Left lung (tissue), 10 donors: Measurements from ENCODE around the gene MRPS16. TPM values are rescaled to one million over a fixed set of nuclear protein-coding genes. Genes with fewer than 3 reads are reported as not detected.

Experiments used
- ATAC-seq: fragments of 200-7000 bp; cut with Tn5 transposase; one replicate; pipeline ENCODE4 v1.9.1; 2020; ENCODE audit warnings: moderate library complexity
- DNase-seq, 4 donors: peaks; one replicate each; pipeline ENCODE4 v3.0.0-alpha.2; 2013 to 2020
- H3K27ac ChIP-seq, 2 donors: fragments of 200-600 bp; sonication (generic) in 1 of 2; one replicate each; pipeline versions ENCODE4 v1.5.0 to v1.8.0; 2020 to 2021
- H3K27me3 ChIP-seq, 2 donors: fragments of 200-600 bp; sonication (generic) in 1 of 2; one replicate each; pipeline versions ENCODE4 v1.5.0 to v1.8.0; 2020 to 2021
- H3K36me3 ChIP-seq, 2 donors: fragments of 200-600 bp; sonication (generic) in 1 of 2; one replicate each; pipeline versions ENCODE4 v1.5.0 to v1.8.0; 2020 to 2021
- H3K4me1 ChIP-seq, 2 donors: fragments of 200-600 bp; one replicate each; pipeline ENCODE4 v1.8.0; 2021
- H3K4me3 ChIP-seq, 2 donors: fragments of 200-600 bp; sonication (generic) in 1 of 2; one replicate each; pipeline versions ENCODE4 v1.5.0 to v1.8.0; 2020 to 2021; ENCODE audit warnings: mild to moderate bottlenecking in 1 of 2
- H3K9me3 ChIP-seq, 2 donors: fragments of 200-600 bp; sonication (generic) in 1 of 2; one replicate each; pipeline versions ENCODE4 v1.5.0 to v1.8.0; 2020 to 2021
- CTCF ChIP-seq, 2 donors: fragments of 200-600 bp; sonication (generic) in 1 of 2; IDR thresholded peaks; one replicate each; pipeline versions ENCODE4 v1.5.0 to v1.8.0; 2021; ENCODE audit warnings: antibody characterized with exemption in 2 of 2
- intact Hi-C, 2 donors: fragments of 100-400 bp; cut with DNase I; formaldehyde crosslinking; loops; one replicate each; pipeline versions ENCODE4 v1.11.2 to v1.14.2; 2022
- polyA plus RNA-seq, 6 donors: library from polyadenylated mRNA; unstranded; fragments of 120-200 nt; gene quantifications; one replicate each; pipeline ENCODE4 v1.2.1, GENCODE V29; 2013; ENCODE audit not compliant: insufficient read length in 6 of 6
- total RNA-seq, 2 donors: library from RNA; stranded (reverse); fragmentation: NEBNext Ultra II Directional; extraction: Animal tissue kit (Norgen Biotek cat#: 25700); gene quantifications; one replicate each; pipeline ENCODE4 v1.2.1, GENCODE V29; 2021
- donor health status: DM: no; HTN: yes; CAD: no.
- donor health status: DM: no; HTN: no; CAD: no.

Gene MRPS16
- total and polyA plus RNA-seq, 8 donors = 57.2 to 83.6 (median 66.4) TPM

DNA sequence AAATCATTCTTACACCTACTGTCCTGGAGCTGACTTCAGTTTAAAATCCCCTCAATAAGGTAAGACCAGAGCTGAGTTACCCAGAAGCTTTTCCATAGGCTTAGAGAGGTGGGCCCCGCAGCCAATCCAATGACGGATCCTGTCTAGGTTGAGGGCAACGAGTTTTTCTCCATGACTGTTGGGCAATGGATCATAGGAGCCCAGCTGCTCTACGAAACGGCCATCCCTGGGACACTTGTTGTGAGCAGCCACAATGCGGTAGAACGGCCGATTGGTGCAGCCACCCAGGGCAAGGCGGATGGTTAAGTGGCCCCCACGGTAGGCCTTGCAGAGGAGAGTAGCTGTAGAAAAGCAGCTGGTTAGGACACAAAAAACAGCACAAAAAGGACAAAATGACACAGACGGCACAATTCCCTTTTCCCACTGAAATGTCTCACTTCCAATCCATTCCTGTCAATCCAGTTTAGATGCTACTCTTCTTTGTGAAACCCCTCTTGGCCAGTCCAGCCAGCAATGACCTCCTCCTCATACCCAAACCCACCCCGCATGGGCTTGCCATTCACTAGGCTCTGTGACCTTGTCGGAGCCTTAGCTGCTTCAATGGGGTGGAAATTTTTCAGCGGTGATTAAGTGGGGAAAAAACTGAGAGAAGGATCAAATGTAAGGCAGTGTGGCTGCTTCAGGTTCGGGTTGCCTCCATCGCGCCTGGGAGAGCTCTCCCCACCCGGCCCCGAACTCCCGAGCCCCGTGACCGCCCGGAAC, 580 bp downstream of the MRPS16 start:
- no peaks in the 10 kb centered on the region for H3K9me3 ChIP-seq
- H3K4me1 ChIP-seq = peaks cover 19 to 34% of the 10 kb centered on the region in 2 donors
- H3K27me3 ChIP-seq = no peaks in the 10 kb centered on the region
- TF ChIP-seq CTCF (IDR thresholded peaks at IDR 0.05) = no peak
- intact Hi-C loops = no loop called here
- peak; percentile 76 for ATAC-seq
- no peak for DNase-seq
- H3K4me3 ChIP-seq = peak overlapping the region; percentile 60 to 91
- peaks cover 0 to 24% of the 10 kb centered on the region in 2 donors for H3K36me3 ChIP-seq
- H3K27ac ChIP-seq = peak overlapping the region; percentile 75 to 92

- H3K27ac ChIP-seq = peak overlapping the region in 1 of 2 donors; percentile 84
- no peak for ATAC-seq
- H3K27me3 ChIP-seq = no peaks in the 10 kb centered on the region
- H3K36me3 ChIP-seq = peaks cover 0 to 41% of the 10 kb centered on the region in 2 donors
- no peak for DNase-seq
- no peak for TF ChIP-seq CTCF (IDR thresholded peaks at IDR 0.05)
- peaks cover 23 to 55% of the 10 kb centered on the region in 2 donors for H3K4me1 ChIP-seq
- H3K9me3 ChIP-seq = no peaks in the 10 kb centered on the region
- H3K4me3 ChIP-seq = no peak overlapping the region
- intact Hi-C loops = no loop called here
These were observed 4.2 kb downstream of the MRPS16 start for GRCh38 chr10:73248259-73248724.

DNA sequence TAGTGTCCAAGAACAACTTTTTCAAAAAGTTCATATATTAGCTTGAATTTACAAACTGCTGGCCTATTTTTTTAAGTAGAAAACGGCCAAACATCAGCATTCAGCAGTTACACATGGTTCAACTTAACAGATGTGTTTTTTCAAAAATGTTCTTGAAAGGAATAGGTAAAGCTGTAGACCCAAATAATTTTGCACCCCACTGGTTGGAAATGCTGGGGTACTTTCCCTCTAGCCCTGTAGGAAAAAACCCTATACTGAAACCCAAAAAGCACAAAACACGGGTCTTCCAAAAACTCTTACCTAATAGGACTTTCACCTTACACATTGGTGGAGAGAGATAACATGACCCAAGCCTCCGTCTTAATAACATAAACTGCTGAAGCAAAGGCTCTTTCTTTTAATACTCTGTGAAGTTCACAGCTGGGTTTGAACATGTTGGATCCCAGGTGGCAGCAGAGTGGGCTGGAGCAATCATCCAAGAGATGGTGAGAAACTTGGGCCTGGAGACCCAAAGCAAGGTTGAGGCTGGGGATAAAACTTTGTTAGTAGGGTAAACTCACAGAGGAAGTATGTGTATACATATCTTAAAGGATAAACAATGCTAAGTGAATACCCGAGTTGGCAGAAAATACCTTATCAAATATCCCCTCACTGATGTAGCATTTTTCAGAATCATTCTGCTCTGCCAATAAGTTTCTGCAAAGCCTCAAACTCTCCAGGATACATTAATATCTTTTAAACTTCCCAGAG, 4.8 kb downstream of the MRPS16 start:
- H3K4me3 ChIP-seq = peak overlapping the region; percentile 86 to 93
- peaks cover 20 to 52% of the 10 kb centered on the region in 2 donors for H3K4me1 ChIP-seq
- H3K27me3 ChIP-seq = no peaks in the 10 kb centered on the region
- H3K27ac ChIP-seq = peak overlapping the region; percentile 68 to 84
- no peaks in the 10 kb centered on the region for H3K9me3 ChIP-seq
- intact Hi-C loops = no loop called here
- ATAC-seq = no peak
- TF ChIP-seq CTCF (IDR thresholded peaks at IDR 0.05) = no peak
- H3K36me3 ChIP-seq = peaks cover 0 to 47% of the 10 kb centered on the region in 2 donors
- DNase-seq = no peak

- no peak for TF ChIP-seq CTCF (IDR thresholded peaks at IDR 0.05)
- peak within 1 kb of the TSS; percentile 86 to 93 for H3K4me3 ChIP-seq
- peaks cover 20 to 51% of the 10 kb centered on the region in 2 donors for H3K4me1 ChIP-seq
- no peaks in the 10 kb centered on the region for H3K27me3 ChIP-seq
- ATAC-seq (peak; percentile 94), DNase-seq (peak; percentile 92 to 99 (median 96))
- H3K27ac ChIP-seq = peak within 1 kb of the TSS; percentile 68 to 84
- peaks cover 0 to 55% of the 10 kb centered on the region in 2 donors for H3K36me3 ChIP-seq
- no peaks in the 10 kb centered on the region for H3K9me3 ChIP-seq
- intact Hi-C loops = no loop called here
These were observed 5.6 kb downstream of the MRPS16 start, which contains the start of gene DNAJC9 for GRCh38 chr10:73246646-73247508. Gene DNAJC9 (minus strand): TSS chr10:73247255. CDS start chr10:73247189, 66 bp downstream.
